Measurements from ENCODE around the gene MYRIP. TPM values are rescaled to one million over a fixed set of nuclear protein-coding genes. Genes with fewer than 3 reads are reported as not detected.
"Not testable (repeated sequence)": the region's sequence is repeated elsewhere in the genome, so short reads cannot be mapped to it uniquely, and the experiment has no call there.

MYRIP gene
- total and polyA plus RNA-seq, 8 donors, result 1.4 to 11.2 (median 7.8) TPM

DNA sequence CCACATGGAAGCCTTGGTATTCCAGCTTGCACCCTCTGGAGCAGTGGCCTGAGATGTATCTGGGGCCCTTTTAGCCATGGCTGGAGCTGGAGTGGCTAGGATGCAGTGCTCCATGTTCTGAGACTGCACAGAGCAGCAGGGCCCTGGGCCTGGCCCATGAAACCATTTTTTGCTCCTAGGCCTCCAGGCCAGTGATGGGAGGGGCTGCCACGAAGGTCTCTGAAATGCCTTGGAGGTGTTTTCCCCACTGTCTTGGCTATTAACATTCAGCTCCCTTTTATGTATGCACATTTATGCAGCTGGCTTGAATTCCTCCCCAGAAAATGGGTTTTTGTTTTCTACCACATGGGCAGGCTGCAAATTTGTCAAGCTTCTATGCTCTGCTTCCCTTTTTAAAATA is 43.0 kb upstream of the MYRIP start:
- H3K27ac ChIP-seq, result no peak overlapping the region
- H3K4me1 ChIP-seq, result no peaks in the 10 kb centered on the region
- no peaks in the 10 kb centered on the region for H3K27me3 ChIP-seq
- no peak for FAIRE-seq
- WGBS, 2 donors, result 31 to 74% methylated on average over 1 of the region's 1 CpG
- no peak for DNase-seq
- ATAC-seq, result no peak
- H3K4me3 ChIP-seq, result no peak overlapping the region
- no peaks in the 10 kb centered on the region for H3K9me3 ChIP-seq
- intact Hi-C loops (cut with DNase I), result no loop called here
- TF ChIP-seq, protein P1, sequence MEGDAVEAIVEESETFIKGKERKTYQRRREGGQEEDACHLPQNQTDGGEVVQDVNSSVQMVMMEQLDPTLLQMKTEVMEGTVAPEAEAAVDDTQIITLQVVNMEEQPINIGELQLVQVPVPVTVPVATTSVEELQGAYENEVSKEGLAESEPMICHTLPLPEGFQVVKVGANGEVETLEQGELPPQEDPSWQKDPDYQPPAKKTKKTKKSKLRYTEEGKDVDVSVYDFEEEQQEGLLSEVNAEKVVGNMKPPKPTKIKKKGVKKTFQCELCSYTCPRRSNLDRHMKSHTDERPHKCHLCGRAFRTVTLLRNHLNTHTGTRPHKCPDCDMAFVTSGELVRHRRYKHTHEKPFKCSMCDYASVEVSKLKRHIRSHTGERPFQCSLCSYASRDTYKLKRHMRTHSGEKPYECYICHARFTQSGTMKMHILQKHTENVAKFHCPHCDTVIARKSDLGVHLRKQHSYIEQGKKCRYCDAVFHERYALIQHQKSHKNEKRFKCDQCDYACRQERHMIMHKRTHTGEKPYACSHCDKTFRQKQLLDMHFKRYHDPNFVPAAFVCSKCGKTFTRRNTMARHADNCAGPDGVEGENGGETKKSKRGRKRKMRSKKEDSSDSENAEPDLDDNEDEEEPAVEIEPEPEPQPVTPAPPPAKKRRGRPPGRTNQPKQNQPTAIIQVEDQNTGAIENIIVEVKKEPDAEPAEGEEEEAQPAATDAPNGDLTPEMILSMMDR (IDR thresholded peaks at IDR 0.05), result no peak
- H3K36me3 ChIP-seq, result no peaks in the 10 kb centered on the region

DNA sequence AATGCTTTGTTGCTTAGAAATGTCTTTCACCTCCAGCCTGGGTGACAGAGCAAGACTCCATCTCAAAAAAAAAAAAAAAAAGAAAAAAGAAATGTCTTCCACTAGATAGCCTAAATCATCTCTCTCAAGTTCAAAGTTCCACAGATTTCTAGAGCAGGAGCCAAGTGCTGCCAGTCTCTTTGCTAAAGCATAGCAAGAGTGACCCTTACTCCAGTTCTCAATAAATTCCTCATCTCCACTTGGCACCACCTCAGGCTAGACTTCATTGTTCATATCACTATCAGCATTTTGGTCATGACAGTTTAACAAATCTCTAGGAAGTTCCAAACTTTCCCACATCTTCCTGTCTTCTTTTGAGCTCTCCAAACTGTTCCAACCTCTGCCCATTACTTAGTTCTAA is 42.5 kb upstream of the MYRIP start:
- FAIRE-seq; H3K27me3 ChIP-seq; DNase-seq; H3K9me3 ChIP-seq; H3K27ac ChIP-seq; H3K36me3 ChIP-seq; H3K4me1 ChIP-seq; ATAC-seq; H3K4me3 ChIP-seq; intact Hi-C loops (cut with DNase I): not testable (repeated sequence)

DNA sequence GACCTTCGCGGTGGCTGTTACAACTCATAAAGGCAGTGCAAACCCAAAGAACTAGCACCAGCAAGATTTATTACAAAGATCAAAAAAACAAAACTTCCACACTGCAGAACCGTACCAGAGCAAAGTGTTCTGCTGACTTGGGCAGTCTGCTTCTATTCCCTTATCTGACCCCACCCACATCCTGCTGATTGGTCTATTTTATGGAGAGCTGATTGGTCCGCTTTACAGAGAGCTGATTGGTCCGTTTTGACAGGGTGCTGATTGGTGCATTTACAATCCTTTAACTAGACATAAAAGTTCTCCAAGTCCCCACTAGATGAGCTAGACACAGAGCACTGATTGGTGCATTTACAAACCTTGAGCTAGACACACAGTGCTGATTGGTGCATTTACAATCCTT is 31.2 kb upstream of the MYRIP start:
- ATAC-seq; H3K27ac ChIP-seq; H3K27me3 ChIP-seq; H3K4me1 ChIP-seq; H3K36me3 ChIP-seq; H3K9me3 ChIP-seq; FAIRE-seq; DNase-seq; intact Hi-C loops (cut with DNase I); H3K4me3 ChIP-seq: not testable (repeated sequence)
- WGBS, 2 donors, result 74 to 87% methylated on average over 5 of the region's 5 CpGs

DNA sequence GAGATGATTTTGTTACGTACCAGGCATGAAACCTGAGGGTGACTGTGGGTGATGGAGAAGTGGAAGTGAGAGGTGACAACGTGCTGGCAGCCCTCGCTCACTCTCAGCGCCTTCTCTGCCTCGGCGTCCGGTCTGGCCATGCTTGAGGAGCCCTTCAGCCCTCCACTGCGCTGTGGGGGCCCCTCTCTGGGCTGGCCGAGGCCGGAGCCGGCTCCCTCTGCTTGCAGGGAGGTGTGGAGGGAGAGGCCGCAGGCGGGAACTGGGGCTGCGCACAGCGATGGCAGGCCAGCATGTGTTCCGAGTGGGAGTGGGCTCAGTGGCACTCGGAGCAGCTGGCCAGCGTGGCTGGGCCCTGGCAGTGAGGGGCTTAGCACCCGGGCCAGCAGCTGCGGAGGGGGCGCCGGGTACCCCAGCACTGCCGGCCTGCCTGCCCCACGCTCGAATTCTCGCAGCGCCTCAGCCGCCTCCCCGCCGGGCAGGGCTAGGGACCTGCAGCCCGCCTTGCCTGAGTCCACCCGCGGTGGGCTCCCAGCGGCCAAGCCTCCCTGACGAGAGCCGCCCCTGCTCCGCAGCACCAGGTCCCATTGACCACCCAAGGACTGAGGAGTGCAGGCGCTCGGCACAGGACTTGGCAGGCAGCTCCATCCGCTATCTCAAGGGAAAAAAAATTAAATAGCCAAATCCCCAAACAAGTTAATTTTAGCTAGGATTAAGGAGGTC is 29.7 kb upstream of the MYRIP start:
- ATAC-seq (no peak), FAIRE-seq (no peak), DNase-seq (peak in 2 of 6 donors; percentile 54 to 55)

DNA sequence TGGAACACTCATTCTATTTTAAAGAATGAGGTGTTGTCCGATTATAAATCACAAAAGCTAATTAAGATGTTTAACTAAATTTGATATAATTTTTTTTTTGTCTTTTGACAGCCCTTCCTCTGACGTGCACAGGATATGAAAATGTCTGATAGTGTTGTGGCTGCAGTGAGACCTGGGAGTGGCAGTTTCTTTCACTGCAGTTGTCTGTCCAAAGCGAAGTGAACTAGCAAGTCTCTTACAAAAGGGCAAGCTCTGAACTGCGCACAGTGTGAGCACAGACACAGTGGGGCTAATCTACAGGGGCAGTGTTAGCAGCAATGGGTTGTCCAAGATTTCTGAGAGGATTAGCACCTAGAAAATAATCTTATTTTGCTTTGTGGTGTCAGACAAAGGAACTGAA is 29.1 kb upstream of the MYRIP start:
- Histone ChIP-seq H3K4me3 (no peak overlapping the region), H3K9me3 (no peaks in the 10 kb centered on the region), H3K4me1 (no peaks in the 10 kb centered on the region), H3K27me3 (no peaks in the 10 kb centered on the region), H3K27ac (no peak overlapping the region), H3K36me3 (no peaks in the 10 kb centered on the region)
- TF ChIP-seq, protein P1 (IDR thresholded peaks at IDR 0.05), result no peak
- DNase-seq (no peak), FAIRE-seq (no peak), ATAC-seq (no peak)
- intact Hi-C loops (cut with DNase I), result no loop called here
- 73 to 80% methylated on average over 4 of the region's 4 CpGs for WGBS, 2 donors

More for the DNA sequence above, 29.7 kb upstream of the MYRIP start:
- H3K4me3 ChIP-seq, result no peak overlapping the region
- 91 to 94% methylated on average over 34 to 40 of the region's 40 CpGs for WGBS, 2 donors
- no peaks in the 10 kb centered on the region for H3K9me3 ChIP-seq
- TF ChIP-seq, protein P1 (IDR thresholded peaks at IDR 0.05), result no peak
- H3K4me1 ChIP-seq, result no peaks in the 10 kb centered on the region
- no peaks in the 10 kb centered on the region for H3K27me3 ChIP-seq
- intact Hi-C loops (cut with DNase I), result no loop called here
- H3K36me3 ChIP-seq, result no peaks in the 10 kb centered on the region
- H3K27ac ChIP-seq, result no peak overlapping the region

DNA sequence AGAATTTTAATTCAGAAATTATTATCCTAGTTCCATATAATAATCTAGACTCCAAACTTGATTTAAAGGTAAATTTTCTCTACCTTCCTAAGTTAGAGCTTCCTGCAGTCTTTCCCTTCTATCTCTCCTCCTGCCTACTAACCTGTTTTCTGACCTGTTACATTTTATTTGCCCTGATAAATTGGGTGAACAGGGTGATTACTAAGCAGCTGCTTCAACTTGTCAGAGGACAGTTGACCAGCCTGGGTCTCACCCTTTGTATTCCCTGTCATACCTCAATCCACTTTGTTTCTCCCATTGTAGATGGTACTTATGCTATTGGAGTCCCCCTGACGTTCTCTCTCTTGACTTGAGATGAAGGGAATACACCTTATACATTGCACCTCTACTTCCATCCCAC is 28.4 kb upstream of the MYRIP start:
- intact Hi-C loops (cut with DNase I), result no loop called here
- ATAC-seq, result no peak

More for the DNA sequence above, 28.4 kb upstream of the MYRIP start:
- FAIRE-seq, result no peak
- Histone ChIP-seq H3K36me3 (no peaks in the 10 kb centered on the region), H3K27me3 (no peaks in the 10 kb centered on the region), H3K4me1 (no peaks in the 10 kb centered on the region), H3K4me3 (no peak overlapping the region), H3K9me3 (no peaks in the 10 kb centered on the region), H3K27ac (no peak overlapping the region)
- TF ChIP-seq, protein P1 (IDR thresholded peaks at IDR 0.05), result no peak
- no peak for DNase-seq
- WGBS, 2 donors, result 82 to 84% methylated on average over 1 of the region's 1 CpG

Data from pancreas (tissue), 10 donors.